Heart left ventricle (tissue), 13 donors: Measurements from ENCODE around the gene VDAC1.

Experiments
- POLR2A ChIP-seq, 2 donors: fragments of 450-650 bp; IDR thresholded peaks; one replicate each; pipeline ENCODE4 v1.6.1; 2017; ENCODE audit warnings: antibody characterized with exemption in 2 of 2, mild to moderate bottlenecking in 2 of 2, moderate library complexity in 2 of 2
- TF ChIP-seq, protein P1 (sequence below), 12 donors: fragments of 200-600 bp; sonication (generic) in 4 of 12; IDR thresholded peaks; one replicate each; pipeline versions ENCODE4 v1.5.0 to v1.8.0; 2018 to 2022; ENCODE audit warnings: antibody characterized with exemption in 12 of 12, mild to moderate bottlenecking in 5 of 12
- donor health status: ischemic (EF 13 %, LVEDD 7.1; RV severe dilation, severe dysfunction).
- donor health status: DM: no; HTN: yes; CAD: no.
- donor health status: DM: no; HTN: no; CAD: no.
- donor health status: ischemic (EF 25% LVEDD 6.9; RV normal size, moderate dysfunction).
- donor health status: ischemic (EF 25% LVEDD 5.7; RV mildly dilated, moderate dysfunction).
- donor health status: ischemic (EF 35%, LVEDD 5.7; RV mildly dilated, moderate dysfunction).
- donor health status: nonischemic (EF 11% LVEDD 7.7; RV severe dilation, severe dysfunction).
- donor health status: DM: yes; HTN: yes; CAD: no.
- donor health status: PGD.
- donor health status: ischemic (EF 29% LVEDD 5.4; RV normal size, mild dysfunction).
- donor health status: nonischemic (EF 23%, LVEDD 6.1; RV moderate dilation, normal function).

DNA sequence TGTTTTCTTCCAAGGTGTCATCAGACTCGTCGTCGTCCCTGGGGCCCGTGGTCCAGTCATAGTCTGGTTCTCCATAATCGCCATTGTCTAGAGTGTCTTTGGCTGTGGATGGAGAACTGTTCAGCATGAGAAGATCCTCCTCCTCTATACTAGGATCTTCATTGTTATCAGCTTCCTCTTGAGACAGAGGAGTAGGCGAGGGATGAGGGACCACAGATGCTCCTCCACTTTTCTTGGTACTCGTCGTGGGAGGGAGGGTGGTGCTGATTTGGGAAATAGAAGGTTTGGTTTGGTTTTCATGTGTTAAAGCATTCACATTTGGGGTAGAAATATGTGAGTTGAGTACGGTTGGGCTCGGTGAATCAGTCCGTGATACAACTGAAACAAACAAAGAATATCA, 45.1 kb downstream of the VDAC1 start:
- TF ChIP-seq, protein P1, sequence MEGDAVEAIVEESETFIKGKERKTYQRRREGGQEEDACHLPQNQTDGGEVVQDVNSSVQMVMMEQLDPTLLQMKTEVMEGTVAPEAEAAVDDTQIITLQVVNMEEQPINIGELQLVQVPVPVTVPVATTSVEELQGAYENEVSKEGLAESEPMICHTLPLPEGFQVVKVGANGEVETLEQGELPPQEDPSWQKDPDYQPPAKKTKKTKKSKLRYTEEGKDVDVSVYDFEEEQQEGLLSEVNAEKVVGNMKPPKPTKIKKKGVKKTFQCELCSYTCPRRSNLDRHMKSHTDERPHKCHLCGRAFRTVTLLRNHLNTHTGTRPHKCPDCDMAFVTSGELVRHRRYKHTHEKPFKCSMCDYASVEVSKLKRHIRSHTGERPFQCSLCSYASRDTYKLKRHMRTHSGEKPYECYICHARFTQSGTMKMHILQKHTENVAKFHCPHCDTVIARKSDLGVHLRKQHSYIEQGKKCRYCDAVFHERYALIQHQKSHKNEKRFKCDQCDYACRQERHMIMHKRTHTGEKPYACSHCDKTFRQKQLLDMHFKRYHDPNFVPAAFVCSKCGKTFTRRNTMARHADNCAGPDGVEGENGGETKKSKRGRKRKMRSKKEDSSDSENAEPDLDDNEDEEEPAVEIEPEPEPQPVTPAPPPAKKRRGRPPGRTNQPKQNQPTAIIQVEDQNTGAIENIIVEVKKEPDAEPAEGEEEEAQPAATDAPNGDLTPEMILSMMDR (IDR thresholded peaks at IDR 0.05), result no peak
- no peak for TF ChIP-seq POLR2A (IDR thresholded peaks at IDR 0.05)
